NCI-H460 (cell line): ENCODE data around the gene TICRR. TPM values are rescaled to one million over a fixed set of nuclear protein-coding genes. Genes with fewer than 3 reads are reported as not detected.
"Not testable (repeated sequence)": the region's sequence is repeated elsewhere in the genome, so short reads cannot be mapped to it uniquely, and the experiment has no call there.

Experiments
- DNase-seq: peaks from one replicate; pipeline ENCODE4 v3.0.0-alpha.2; 2016; ENCODE audit warnings: low read depth; ENCODE audit errors: extremely low read depth
- total RNA-seq: library from RNA; depleted of rRNA; stranded (reverse); fragments of >200 nt; shearing (Covaris generic); gene quantifications from 2 replicates; pipeline ENCODE4 v1.2.3, GENCODE V29; 2014

The TICRR gene
- total RNA-seq, 1 experiment from 2014 or later = 5.9 TPM

- DNase-seq = no peak
These were observed 8.5 kb upstream of the TICRR start for GRCh38 chr15:89566621-89567294.

GRCh38 chr15:89569090-89569745 is 6.1 kb upstream of the TICRR start:
- DNase-seq = no peak

- no peak for DNase-seq
These were observed 567 bp downstream of the TICRR start for GRCh38 chr15:89575656-89576416.

DNA sequence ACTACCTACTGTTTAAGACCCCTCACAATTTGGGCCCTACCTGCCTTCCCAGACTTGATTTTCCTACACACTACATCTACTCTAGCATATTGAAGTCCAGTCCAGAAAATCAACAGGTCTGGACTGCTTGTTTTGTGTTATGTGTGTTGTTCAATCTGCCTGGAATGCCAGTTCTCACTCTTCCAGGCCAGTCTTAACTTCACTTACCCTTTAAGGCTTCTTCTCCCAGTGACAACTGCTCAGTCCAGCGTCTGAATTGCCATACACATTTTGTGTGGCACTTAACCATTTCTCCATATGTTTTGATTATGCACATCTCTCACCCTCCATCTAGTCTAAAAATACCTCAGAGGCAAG is 1.1 kb downstream of the TICRR start:
- DNase-seq = no peak

- DNase-seq = no peak
These were observed 2.5 kb downstream of the TICRR start for GRCh38 chr15:89577776-89578115.

DNA sequence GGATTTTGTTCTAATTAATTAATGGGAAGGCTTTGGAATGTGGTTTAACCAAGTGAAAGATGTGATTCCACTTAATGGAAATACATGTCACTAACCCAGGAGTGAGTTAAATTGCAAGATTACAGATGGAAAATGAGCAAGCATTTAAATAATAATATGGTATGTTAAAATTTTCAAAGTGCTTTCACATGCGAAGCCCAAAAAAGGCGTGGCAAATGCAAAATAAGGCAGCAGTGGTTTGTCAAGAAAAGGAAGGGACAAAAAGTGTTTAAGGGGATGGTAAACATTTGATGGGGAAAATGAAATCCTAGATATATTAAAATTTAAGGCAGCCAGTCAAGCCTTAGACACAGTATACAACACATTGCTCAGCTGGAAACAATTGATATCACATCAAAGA is 2.9 kb downstream of the TICRR start:
- DNase-seq = no peak

DNA sequence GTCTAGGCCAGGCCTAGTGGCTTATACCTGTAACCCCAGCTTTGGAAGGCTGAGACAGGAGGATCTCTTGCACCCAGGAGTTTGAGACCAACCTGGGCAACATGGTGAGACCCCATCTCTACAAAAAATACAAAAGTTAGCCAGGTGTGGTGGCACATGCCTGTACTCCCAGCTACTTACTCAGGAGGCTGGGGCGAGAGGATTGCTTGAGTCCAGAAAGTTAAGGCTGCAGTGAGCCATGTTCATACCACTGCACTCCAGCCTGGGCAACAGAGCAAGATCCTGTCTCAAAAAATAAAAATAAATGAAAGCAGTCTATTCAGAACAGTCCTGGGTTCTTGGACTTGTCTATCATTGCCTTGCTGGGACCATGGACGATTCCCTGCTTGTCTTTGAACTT is 5.5 kb downstream of the TICRR start:
- not testable (repeated sequence) for DNase-seq

GRCh38 chr15:89586651-89587050 is 11.4 kb downstream of the TICRR start:
- DNase-seq = no peak

DNA sequence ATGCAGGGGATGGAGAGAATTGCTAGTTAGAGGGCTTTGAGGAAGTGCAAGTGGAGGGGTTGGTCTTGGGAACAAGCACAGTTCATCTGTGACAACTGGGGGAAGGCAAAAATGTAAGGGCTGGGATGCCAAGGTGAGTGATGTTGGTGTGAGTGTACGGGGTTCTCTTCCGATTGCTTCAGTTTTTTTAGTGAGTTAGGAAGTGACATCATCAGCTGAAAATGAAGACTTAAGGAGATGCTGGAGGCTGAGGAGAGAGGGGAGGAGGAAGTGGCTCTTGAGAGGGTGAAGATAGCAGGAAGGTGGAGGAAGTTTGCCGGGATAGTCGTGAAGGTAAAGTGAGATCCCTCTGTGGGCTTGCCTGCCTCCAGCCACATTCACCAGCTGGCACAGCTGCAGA is 12.7 kb downstream of the TICRR start:
- no peak for DNase-seq

DNA sequence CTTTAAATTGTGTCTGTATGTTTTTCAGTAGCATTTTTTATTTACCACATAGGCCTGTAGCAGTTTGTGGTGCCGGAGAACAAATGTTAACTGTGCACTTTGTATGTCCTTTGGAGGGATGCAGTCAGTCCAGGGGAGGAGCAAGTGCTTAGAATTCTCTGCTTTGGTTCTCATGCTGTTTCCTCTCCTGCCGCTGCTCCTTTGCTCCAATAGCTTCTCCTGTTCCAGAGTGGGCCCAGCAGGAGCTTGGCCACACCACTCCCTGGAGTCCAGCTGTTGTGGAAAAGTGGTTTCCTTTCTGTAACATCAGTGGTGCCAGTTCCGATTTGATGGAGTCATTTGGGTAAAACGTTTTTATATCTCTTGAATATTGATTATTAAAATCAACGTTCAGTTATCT is 16.6 kb downstream of the TICRR start:
- DNase-seq = no peak

- DNase-seq = no peak
These were observed 17.7 kb downstream of the TICRR start for GRCh38 chr15:89593018-89593417.

DNA sequence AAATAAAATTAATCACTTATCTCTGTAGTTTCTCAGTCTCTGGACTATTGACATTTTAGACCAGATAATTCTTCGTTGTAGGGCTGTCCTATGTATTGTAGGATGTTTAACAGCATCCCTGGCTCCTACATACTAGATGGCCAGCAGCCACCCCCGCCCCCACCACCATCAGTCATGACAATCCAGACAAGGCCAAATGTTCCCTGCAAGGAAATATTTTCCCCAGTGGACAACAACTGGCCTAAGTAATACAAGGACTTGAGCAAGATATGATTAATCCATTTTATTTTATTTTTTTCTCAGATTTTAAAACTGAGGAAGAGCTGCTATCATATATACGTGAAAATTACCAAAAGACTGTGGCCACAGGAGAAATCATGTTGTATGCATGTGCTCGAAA is 23.8 kb downstream of the TICRR start:
- DNase-seq = no peak

- no peak for DNase-seq
These were observed 36.0 kb downstream of the TICRR start for GRCh38 chr15:89611317-89611716.

GRCh38 chr15:89613031-89613430 is 37.8 kb downstream of the TICRR start:
- no peak for DNase-seq

DNA sequence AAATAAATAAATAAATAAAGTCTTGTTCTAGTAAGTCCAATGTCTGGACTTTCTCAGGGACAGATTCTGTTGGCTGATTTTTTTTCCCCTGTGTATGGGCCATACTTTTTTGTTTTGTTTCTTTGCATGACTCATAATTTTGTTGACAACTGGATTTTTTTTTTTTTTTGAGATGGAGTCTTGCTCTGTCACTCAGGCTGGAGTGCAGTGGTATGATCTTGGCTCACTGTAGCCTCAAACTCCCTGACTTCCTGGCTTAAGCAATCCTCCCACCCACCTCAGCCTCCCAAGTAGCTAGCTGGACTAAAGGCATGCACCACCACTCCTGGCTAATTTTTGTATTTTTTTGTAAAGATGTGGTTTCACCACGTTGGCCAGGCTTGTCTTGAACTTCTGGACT is 38.9 kb downstream of the TICRR start:
- no peak for DNase-seq

- no peak for DNase-seq
These were observed 39.9 kb downstream of the TICRR start for GRCh38 chr15:89615135-89615534.

GRCh38 chr15:89616228-89616627 is 41.0 kb downstream of the TICRR start:
- DNase-seq = no peak

- no peak for DNase-seq
These were observed 46.3 kb downstream of the TICRR start for GRCh38 chr15:89621547-89621946.

DNA sequence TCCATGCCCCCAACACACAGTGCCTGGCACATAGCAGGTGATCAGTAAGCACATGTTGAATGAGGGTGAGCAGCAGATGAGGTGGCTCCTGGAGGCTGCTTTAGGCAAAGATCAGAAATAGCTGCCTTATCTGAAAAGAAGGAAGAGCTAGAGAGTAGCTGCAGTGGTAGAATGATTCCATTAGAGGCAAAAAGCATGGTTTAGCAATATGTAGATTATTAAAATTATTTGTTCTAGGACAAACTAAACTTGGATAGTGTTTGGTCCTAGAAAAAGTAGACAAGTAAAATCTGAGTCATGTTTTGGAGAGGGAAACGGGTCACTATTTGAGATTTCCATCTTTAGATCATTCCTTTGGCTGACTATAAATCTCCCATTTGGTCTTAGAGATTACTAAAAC is 47.9 kb downstream of the TICRR start:
- no peak for DNase-seq

GRCh38 chr15:89625716-89626115 is 50.4 kb downstream of the TICRR start:
- DNase-seq = no peak

DNA sequence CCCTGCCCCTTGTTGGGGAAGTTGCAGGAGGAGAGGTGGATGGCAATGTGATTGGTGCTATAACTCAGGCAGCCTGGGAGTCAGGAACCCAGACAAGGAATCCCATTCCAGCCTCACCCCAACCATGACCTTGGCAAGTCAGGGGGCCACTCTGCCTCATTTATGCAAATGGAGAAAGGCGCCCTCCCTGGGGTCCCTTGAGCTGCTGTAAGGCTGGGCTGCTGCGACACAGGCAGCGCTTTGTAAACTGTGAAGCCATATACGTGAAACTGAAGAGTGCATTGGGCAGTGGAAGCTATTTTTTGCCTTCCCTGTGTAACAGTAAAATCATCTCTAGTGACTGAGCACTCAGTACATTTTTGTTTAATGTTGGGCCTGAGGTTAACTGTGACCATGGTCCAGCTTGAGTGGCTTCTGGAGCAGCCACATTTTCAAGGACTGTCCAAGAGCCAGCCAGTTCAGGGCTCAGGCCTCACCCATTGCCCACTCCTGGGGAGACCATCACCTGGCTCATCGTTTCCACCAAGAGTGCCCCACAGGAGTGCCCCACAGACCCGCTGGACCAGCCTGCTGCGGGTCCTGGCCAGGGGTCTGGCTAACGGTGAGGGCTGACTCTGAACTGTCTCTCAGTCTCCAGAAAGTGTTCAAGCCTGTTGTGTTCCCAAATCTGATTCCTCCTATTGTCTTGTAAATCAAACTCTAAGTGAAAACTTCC is 52.1 kb downstream of the TICRR start:
- DNase-seq = no peak
